Stomach (tissue), 4 donors: Measurements from ENCODE around the gene PPP1R14C.

Experiments
- CTCF ChIP-seq, 7 experiments: fragments of 450-650 bp in 4 of 7; fragments of 200-600 bp in 3 of 7; sonication (generic) in 3 of 7; IDR thresholded peaks; one replicate each; pipeline ENCODE4 v1.5.1; 2016 to 2019; ENCODE audit warnings: antibody characterized with exemption in 7 of 7, control low read depth in 2 of 7, mild to moderate bottlenecking in 1 of 7
- EP300 ChIP-seq: sonication (generic); formaldehyde crosslinking; IDR thresholded peaks from one replicate; pipeline ENCODE4 v1.6.1; 2017; ENCODE audit warnings: antibody characterized with exemption
- POLR2A ChIP-seq, 4 donors: fragments of 450-650 bp; IDR thresholded peaks; one replicate each; pipeline ENCODE4 v1.6.1; 2016; ENCODE audit warnings: antibody characterized with exemption in 4 of 4, control low read depth in 2 of 4, mild to moderate bottlenecking in 1 of 4, moderate library complexity in 1 of 4
- POLR2AphosphoS5 ChIP-seq, 3 donors: sonication (generic); formaldehyde crosslinking; IDR thresholded peaks; one replicate each; pipeline ENCODE4 v1.6.1; 2016; ENCODE audit warnings: antibody characterized with exemption in 3 of 3

DNA sequence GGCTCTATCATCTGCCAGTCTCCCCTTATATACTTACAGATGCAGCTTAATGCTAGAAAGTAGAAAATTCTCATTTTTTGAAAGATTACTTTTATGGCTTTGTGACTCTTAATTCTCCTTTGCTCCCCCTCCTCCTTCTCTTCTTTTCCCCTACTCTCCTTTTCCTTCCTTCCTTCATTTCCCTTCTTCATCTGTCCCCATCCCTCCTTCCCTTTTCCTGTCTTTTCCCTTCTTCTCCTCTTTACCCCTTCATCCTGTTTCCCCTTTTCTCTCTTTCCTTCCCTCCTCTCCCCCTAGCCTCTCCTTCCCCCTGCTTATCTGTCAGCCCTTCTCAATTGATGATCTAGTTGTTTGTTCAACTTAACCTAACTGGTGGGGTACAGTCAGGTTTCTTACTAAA lies 71.5 kb downstream of the PPP1R14C start:
- no peak for TF ChIP-seq POLR2A (IDR thresholded peaks at IDR 0.05)
- no peak for TF ChIP-seq CTCF (IDR thresholded peaks at IDR 0.05)
- TF ChIP-seq POLR2AphosphoS5 (IDR thresholded peaks at IDR 0.05), result no peak
- no peak for TF ChIP-seq EP300
